A673 (cell line): Measurements from ENCODE around the gene FRK.

Experiments
- EZH2 ChIP-seq: fragments of 200-600 bp; sonication (generic); IDR thresholded peaks from 2 replicates; pipeline ENCODE4 v1.6.1; 2017; ENCODE audit warnings: borderline replicate concordance, low read depth, mild to moderate bottlenecking, mixed read lengths, antibody characterized with exemption, low read length; ENCODE audit not compliant: poor library complexity, severe bottlenecking
- TF ChIP-seq, protein P1 (sequence below): fragments of 300-800, 200-600 bp; sonication (generic); conservative IDR thresholded peaks from 2 replicates; pipeline ENCODE4 v1.5.1; 2017; ENCODE audit warnings: low read depth, mild to moderate bottlenecking, antibody characterized with exemption, low read length, moderate library complexity, mixed read lengths

GRCh38 chr6:115986026-115986425 lies 74.7 kb downstream of the FRK start:
- no peak for TF ChIP-seq EZH2
- TF ChIP-seq, protein P1, sequence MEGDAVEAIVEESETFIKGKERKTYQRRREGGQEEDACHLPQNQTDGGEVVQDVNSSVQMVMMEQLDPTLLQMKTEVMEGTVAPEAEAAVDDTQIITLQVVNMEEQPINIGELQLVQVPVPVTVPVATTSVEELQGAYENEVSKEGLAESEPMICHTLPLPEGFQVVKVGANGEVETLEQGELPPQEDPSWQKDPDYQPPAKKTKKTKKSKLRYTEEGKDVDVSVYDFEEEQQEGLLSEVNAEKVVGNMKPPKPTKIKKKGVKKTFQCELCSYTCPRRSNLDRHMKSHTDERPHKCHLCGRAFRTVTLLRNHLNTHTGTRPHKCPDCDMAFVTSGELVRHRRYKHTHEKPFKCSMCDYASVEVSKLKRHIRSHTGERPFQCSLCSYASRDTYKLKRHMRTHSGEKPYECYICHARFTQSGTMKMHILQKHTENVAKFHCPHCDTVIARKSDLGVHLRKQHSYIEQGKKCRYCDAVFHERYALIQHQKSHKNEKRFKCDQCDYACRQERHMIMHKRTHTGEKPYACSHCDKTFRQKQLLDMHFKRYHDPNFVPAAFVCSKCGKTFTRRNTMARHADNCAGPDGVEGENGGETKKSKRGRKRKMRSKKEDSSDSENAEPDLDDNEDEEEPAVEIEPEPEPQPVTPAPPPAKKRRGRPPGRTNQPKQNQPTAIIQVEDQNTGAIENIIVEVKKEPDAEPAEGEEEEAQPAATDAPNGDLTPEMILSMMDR: no peak
